Suprapubic skin (tissue), 4 donors: Measurements from ENCODE around the gene RNF39. TPM values are rescaled to one million over a fixed set of nuclear protein-coding genes. Genes with fewer than 3 reads are reported as not detected.

Source experiments
- DNase-seq, 2 donors: peaks; one replicate each; pipeline ENCODE4 v3.0.0-alpha.2; 2019; ENCODE audit warnings: low spot score in 2 of 2
- H3K27ac ChIP-seq: fragments of 200-600 bp; sonication (generic); one replicate; pipeline ENCODE4 v1.5.1; 2019
- H3K27me3 ChIP-seq: fragments of 200-600 bp; sonication (generic); one replicate; pipeline ENCODE4 v1.5.1; 2019
- H3K36me3 ChIP-seq: fragments of 200-600 bp; sonication (generic); one replicate; pipeline ENCODE4 v1.5.1; 2019
- H3K4me1 ChIP-seq: fragments of 200-600 bp; sonication (generic); one replicate; pipeline ENCODE4 v1.5.1; 2019
- H3K4me3 ChIP-seq: fragments of 200-600 bp; sonication (generic); one replicate; pipeline ENCODE4 v1.5.1; 2019; ENCODE audit warnings: mild to moderate bottlenecking
- H3K9me3 ChIP-seq: fragments of 200-600 bp; sonication (generic); one replicate; pipeline ENCODE4 v1.5.1; 2019
- CTCF ChIP-seq, 2 donors: fragments of 200-600 bp in 1 of 2; fragments of 450-650 bp in 1 of 2; sonication (generic) in 1 of 2; IDR thresholded peaks; one replicate each; pipeline ENCODE4 v1.5.1; 2016 to 2019; ENCODE audit warnings: antibody characterized with exemption in 2 of 2, mild to moderate bottlenecking in 1 of 2, moderate library complexity in 1 of 2
- EP300 ChIP-seq: sonication (generic); formaldehyde crosslinking; IDR thresholded peaks from one replicate; pipeline ENCODE4 v1.6.1; 2017; ENCODE audit warnings: antibody characterized with exemption
- POLR2A ChIP-seq, 2 donors: fragments of 450-650 bp; IDR thresholded peaks; one replicate each; pipeline ENCODE4 v1.6.1; 2017; ENCODE audit warnings: antibody characterized with exemption in 2 of 2, mild to moderate bottlenecking in 2 of 2, moderate library complexity in 2 of 2
- POLR2AphosphoS5 ChIP-seq, 3 donors: sonication (generic); formaldehyde crosslinking; IDR thresholded peaks; one replicate each; pipeline ENCODE4 v1.6.1; 2017; ENCODE audit warnings: antibody characterized with exemption in 3 of 3
- WGBS: methylation state at CpG from one replicate; pipeline ENCODE4 v1.1.5; 2018; 5-methylcytosine and 5-hydroxymethylcytosine counted together
- total RNA-seq, 4 donors: library from RNA; depleted of rRNA; stranded (reverse); fragments of >200 nt; gene quantifications; one replicate each; pipeline ENCODE4 v1.1.0, GENCODE V29; 2016

RNF39 gene
- total RNA-seq, 4 donors from 2014 or later, result 29.1 to 73.1 (median 44.6) TPM

DNA sequence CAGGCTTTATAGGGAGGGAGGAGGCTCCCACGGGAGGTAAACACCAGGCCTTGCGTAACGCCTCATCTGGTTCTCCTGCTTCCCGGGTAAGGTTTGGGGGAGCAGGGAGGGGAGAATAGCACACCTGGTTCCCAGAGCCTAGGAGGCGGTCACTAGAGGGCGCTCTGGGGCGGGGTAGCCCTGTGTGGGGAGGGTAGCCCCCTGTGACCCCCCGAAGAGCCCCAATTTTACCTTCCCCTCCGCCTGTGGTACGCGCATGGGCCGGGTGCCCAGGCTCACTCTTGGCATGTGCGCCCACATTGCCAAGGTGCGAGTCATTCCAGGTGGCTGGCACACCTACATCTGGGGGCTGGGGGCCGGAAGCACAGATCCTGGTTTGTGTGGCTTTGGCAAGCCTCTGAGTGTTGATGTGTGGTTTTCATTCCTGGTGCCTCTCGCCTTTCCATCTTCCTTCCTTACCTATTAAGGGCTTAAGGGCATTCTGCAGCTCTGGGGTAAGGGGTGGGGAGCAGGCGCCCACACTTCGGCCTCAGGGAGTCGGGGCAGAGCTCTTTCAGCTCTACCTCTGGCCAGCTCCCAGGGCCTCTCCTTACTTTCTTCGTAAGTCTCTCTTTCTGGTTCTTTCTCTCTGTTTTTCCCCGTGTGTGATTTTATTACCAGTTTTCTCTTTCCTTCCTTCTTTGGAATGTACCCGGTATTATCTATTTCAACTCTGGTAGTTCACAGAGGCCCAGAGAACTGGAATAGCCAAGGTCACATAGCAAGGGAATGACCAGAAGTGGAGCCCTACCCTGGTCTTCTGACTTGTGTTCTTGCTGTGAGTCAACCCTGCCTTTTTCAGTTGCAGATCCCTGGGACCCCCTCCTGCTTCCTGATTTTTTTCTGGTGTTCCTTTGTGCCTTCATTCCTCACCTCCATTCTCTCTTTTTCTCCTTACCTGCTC is 492 bp upstream of the RNF39 start:
- H3K4me1 ChIP-seq, result peaks cover 39% of the 10 kb centered on the region
- H3K27ac ChIP-seq, result peak overlapping the region; percentile 89
- H3K4me3 ChIP-seq, result peak overlapping the region; percentile 65
- H3K27me3 ChIP-seq, result peaks cover 33% of the 10 kb centered on the region
- no peak for TF ChIP-seq EP300
- TF ChIP-seq POLR2A (IDR thresholded peaks at IDR 0.05), result no peak
- peak in 1 of 2 donors; percentile 49 for TF ChIP-seq CTCF (IDR thresholded peaks at IDR 0.05)
- TF ChIP-seq POLR2AphosphoS5 (IDR thresholded peaks at IDR 0.05), result peak in 1 of 3 donors; percentile 45
- DNase-seq, result peak in 1 of 2 donors; percentile 80
- WGBS, result 17% methylated on average over 21 of the region's 22 CpGs
- H3K9me3 ChIP-seq, result no peaks in the 10 kb centered on the region
- peaks cover 4% of the 10 kb centered on the region for H3K36me3 ChIP-seq

DNA sequence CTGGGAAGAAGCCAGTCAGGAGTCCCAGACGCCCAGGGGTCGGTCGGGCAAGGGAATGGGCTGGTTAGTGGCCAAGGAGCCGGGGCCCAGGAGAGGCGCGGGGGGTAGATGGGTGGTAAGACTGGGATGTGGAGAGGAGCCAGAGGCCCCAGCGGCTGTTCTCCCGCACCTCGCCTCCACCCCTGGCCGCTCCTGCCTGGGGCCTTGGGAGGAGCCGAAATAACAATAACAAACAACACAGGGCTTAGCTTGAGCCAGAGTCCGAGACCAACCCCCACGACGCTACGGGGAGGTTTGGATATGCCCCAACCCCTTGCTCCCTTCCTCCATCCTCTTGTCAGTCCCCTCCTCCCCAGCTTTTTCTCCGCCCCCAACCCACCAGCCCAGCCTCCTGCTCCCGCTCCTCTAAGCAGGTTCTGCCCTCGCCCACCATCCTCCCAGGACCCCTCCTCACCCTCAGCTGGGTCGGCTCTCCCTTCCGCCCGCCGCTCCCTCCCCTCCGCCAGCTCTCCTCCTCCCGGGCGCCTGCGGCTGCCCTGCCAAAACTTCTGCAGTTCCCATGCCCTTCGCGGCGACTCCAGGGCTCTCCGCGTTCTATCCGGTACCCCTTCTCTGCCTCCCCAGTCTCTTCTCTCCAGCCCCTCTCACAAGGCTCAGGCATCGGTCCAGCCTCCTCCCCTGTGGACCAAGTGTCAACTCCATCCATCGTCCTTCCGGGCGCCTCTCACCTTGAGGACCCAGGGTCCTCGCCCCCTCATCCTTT is 1.1 kb downstream of the RNF39 start:
- WGBS, result 4% methylated on average over 37 of the region's 37 CpGs
- Histone ChIP-seq H3K27ac (peak overlapping the region; percentile 89), H3K36me3 (peaks cover 17% of the 10 kb centered on the region), H3K4me3 (peak overlapping the region; percentile 65), H3K27me3 (peaks cover 33% of the 10 kb centered on the region), H3K4me1 (peaks cover 43% of the 10 kb centered on the region), H3K9me3 (no peaks in the 10 kb centered on the region)
- TF ChIP-seq POLR2A (IDR thresholded peaks at IDR 0.05) (no peak), POLR2AphosphoS5 (IDR thresholded peaks at IDR 0.05) (no peak), EP300 (no peak), CTCF (IDR thresholded peaks at IDR 0.05) (no peak)
- no peak for DNase-seq

- Histone ChIP-seq H3K9me3 (no peaks in the 10 kb centered on the region), H3K4me3 (peak overlapping the region; percentile 65), H3K27ac (no peak overlapping the region), H3K36me3 (peaks cover 25% of the 10 kb centered on the region), H3K27me3 (peaks cover 33% of the 10 kb centered on the region), H3K4me1 (peaks cover 43% of the 10 kb centered on the region)
- no peak for DNase-seq
- 33% methylated on average over 7 of the region's 7 CpGs for WGBS
- TF ChIP-seq POLR2A (IDR thresholded peaks at IDR 0.05) (no peak), POLR2AphosphoS5 (IDR thresholded peaks at IDR 0.05) (no peak), CTCF (IDR thresholded peaks at IDR 0.05) (no peak), EP300 (no peak)
Observed at GRCh38 chr6:30073489-30074235, 1.9 kb downstream of the RNF39 start.

DNA sequence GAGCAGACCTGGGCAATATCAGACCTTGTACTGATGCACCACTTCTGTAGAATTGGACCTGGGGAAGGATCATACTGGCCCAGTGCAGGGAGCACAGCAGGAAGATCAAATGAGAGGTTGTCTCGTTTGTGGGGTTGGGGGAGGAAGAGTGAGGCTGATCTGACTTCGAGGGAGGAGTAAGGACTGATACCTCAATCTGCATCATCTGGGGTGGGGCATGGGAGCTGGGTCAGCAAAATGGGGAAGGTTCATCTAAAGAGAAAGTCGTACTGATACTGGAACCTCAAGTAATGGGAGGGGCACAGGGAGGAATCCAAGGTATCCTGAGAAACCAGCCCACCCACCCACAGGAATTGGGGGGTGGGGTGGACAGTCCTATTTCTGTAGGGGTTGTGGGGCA is 3.7 kb downstream of the RNF39 start:
- peaks cover 33% of the 10 kb centered on the region for H3K27me3 ChIP-seq

More for the DNA sequence above, 3.7 kb downstream of the RNF39 start:
- Histone ChIP-seq H3K9me3 (no peaks in the 10 kb centered on the region), H3K4me3 (no peak overlapping the region), H3K4me1 (peaks cover 53% of the 10 kb centered on the region), H3K27ac (no peak overlapping the region), H3K36me3 (peaks cover 29% of the 10 kb centered on the region)
- TF ChIP-seq POLR2AphosphoS5 (IDR thresholded peaks at IDR 0.05) (no peak), EP300 (no peak), POLR2A (IDR thresholded peaks at IDR 0.05) (no peak), CTCF (IDR thresholded peaks at IDR 0.05) (no peak)
- WGBS, result 38% methylated on average over 3 of the region's 3 CpGs
- no peak for DNase-seq
